Astrocyte (in vitro differentiated cells and primary cell): ENCODE results near the gene HOXD4. TPM values are rescaled to one million over a fixed set of nuclear protein-coding genes. Genes with fewer than 3 reads are reported as not detected.

Experiments used
- DNase-seq: peaks from one replicate; pipeline ENCODE4 v3.0.0-alpha.2; 2010; ENCODE audit warnings: low read depth
- FAIRE-seq: peaks from 2 replicates; lab custom pipeline; 2011; peaks lifted over from hg19 to GRCh38; lab: Jason Lieb, UNC
- H2AFZ ChIP-seq: 2 replicates; pipeline ENCODE4 v1.6.0; 2012; ENCODE audit warnings: low read depth, low read length, inconsistent platforms
- H3K27ac ChIP-seq: 2 replicates; pipeline ENCODE4 v1.5.1; 2011; ENCODE audit warnings: low read depth, low read length, inconsistent platforms
- H3K27me3 ChIP-seq: 2 replicates; pipeline ENCODE4 v1.6.0; 2011; ENCODE audit warnings: low read length, inconsistent platforms; ENCODE audit not compliant: insufficient read depth
- H3K36me3 ChIP-seq: 2 replicates; pipeline ENCODE4 v1.5.1; 2011; ENCODE audit warnings: low read length, inconsistent platforms; ENCODE audit not compliant: insufficient read depth
- H3K4me1 ChIP-seq: 2 replicates; pipeline ENCODE4 v1.5.1; 2011; ENCODE audit warnings: low read length, inconsistent platforms; ENCODE audit not compliant: insufficient read depth
- H3K4me2 ChIP-seq: 2 replicates; pipeline ENCODE4 v1.6.0; 2012; ENCODE audit warnings: low read length, inconsistent platforms
- H3K4me3 ChIP-seq: 2 replicates; pipeline ENCODE4 v1.5.1; 2011; ENCODE audit warnings: low read depth, mild to moderate bottlenecking, low read length, inconsistent platforms; ENCODE audit not compliant: insufficient read depth
- H3K79me2 ChIP-seq: 2 replicates; pipeline ENCODE4 v1.6.0; 2012; ENCODE audit warnings: mild to moderate bottlenecking, low read length, inconsistent platforms; ENCODE audit not compliant: insufficient read depth
- H3K9ac ChIP-seq: 2 replicates; pipeline ENCODE4 v1.6.0; 2012; ENCODE audit warnings: mild to moderate bottlenecking, low read length, inconsistent platforms
- H3K9me3 ChIP-seq: 2 replicates; pipeline ENCODE4 v1.5.1; 2012; ENCODE audit warnings: low read depth, mild to moderate bottlenecking, low read length, inconsistent platforms; ENCODE audit not compliant: insufficient read depth
- H4K20me1 ChIP-seq: 2 replicates; pipeline ENCODE4 v1.6.0; 2012; ENCODE audit warnings: low read length, inconsistent platforms; ENCODE audit not compliant: insufficient read depth
- H3K27ac Mint-ChIP-seq: one replicate; pipeline ENCODE4 v1.8.0; 2021; ENCODE audit warnings: mild to moderate bottlenecking, mixed read lengths; ENCODE audit not compliant: unreplicated experiment
- H3K27me3 Mint-ChIP-seq: one replicate; pipeline ENCODE4 v1.8.0; 2021; ENCODE audit warnings: low read depth, mixed read lengths; ENCODE audit not compliant: unreplicated experiment
- H3K36me3 Mint-ChIP-seq: one replicate; pipeline ENCODE4 v1.8.0; 2021; ENCODE audit warnings: low read depth, mixed read lengths; ENCODE audit not compliant: unreplicated experiment
- H3K4me1 Mint-ChIP-seq: one replicate; pipeline ENCODE4 v1.8.0; 2021; ENCODE audit warnings: low read depth, mixed read lengths; ENCODE audit not compliant: unreplicated experiment
- H3K4me3 Mint-ChIP-seq: one replicate; pipeline ENCODE4 v1.8.0; 2021; ENCODE audit warnings: mild to moderate bottlenecking, moderate library complexity, mixed read lengths; ENCODE audit not compliant: unreplicated experiment
- H3K9me3 Mint-ChIP-seq: one replicate; pipeline ENCODE4 v1.8.0; 2021; ENCODE audit warnings: mild to moderate bottlenecking, mixed read lengths; ENCODE audit not compliant: unreplicated experiment
- CTCF ChIP-seq: IDR thresholded peaks from 2 replicates; pipeline ENCODE4 v1.5.1; 2011; ENCODE audit warnings: low read depth, mild to moderate bottlenecking, inconsistent platforms, low read length, moderate library complexity; ENCODE audit not compliant: insufficient read depth
- EZH2 ChIP-seq: IDR thresholded peaks from 2 replicates; pipeline ENCODE4 v1.6.1; 2012; ENCODE audit warnings: mild to moderate bottlenecking, low read length, inconsistent platforms; ENCODE audit not compliant: insufficient read depth
- total RNA-seq: library from RNA; stranded (reverse); gene quantifications from 2 replicates; pipeline ENCODE4 v1.2.1, GENCODE V29; 2021

Gene HOXD4
- total RNA-seq, 1 donor from 2014 or later, result not detected

GRCh38 chr2:176102309-176102866, 49.0 kb upstream of the HOXD4 start:
- TF ChIP-seq EZH2 (no peak), CTCF (no peak)
- Histone ChIP-seq H3K27me3 (peaks cover 94% of the 10 kb centered on the region), H3K4me2 (no peak overlapping the region), H2AFZ (no peak overlapping the region), H3K9me3 (peaks cover 21% of the 10 kb centered on the region), H4K20me1 (peaks cover 4% of the 10 kb centered on the region), H3K79me2 (no peaks in the 10 kb centered on the region), H3K27ac (no peak overlapping the region), H3K9ac (no peak overlapping the region), H3K4me1 (no peaks in the 10 kb centered on the region), H3K36me3 (no peaks in the 10 kb centered on the region), H3K4me3 (no peak overlapping the region)
- no peak overlapping the region for H3K4me3 Mint-ChIP-seq
- H3K4me1 Mint-ChIP-seq, result peaks cover 7% of the 10 kb centered on the region
- H3K9me3 Mint-ChIP-seq, result peaks cover 24% of the 10 kb centered on the region
- no peak overlapping the region for H3K27ac Mint-ChIP-seq
- peaks cover 88% of the 10 kb centered on the region for H3K27me3 Mint-ChIP-seq
- FAIRE-seq (no peak), DNase-seq (no peak)
- H3K36me3 Mint-ChIP-seq, result no peaks in the 10 kb centered on the region

- H3K27me3 ChIP-seq, result peaks cover 88% of the 10 kb centered on the region
These were observed 48.2 kb upstream of the HOXD4 start for GRCh38 chr2:176103194-176103593.

More at GRCh38 chr2:176103194-176103593, 48.2 kb upstream of the HOXD4 start:
- H3K4me1 ChIP-seq, result no peaks in the 10 kb centered on the region
- DNase-seq, result no peak
- H4K20me1 ChIP-seq, result peaks cover 4% of the 10 kb centered on the region
- no peaks in the 10 kb centered on the region for H3K79me2 ChIP-seq
- H3K27ac Mint-ChIP-seq, result no peak overlapping the region
- no peak for FAIRE-seq
- H3K4me3 ChIP-seq, result no peak overlapping the region
- no peak overlapping the region for H2AFZ ChIP-seq
- H3K36me3 Mint-ChIP-seq, result no peaks in the 10 kb centered on the region
- peaks cover 4% of the 10 kb centered on the region for H3K4me1 Mint-ChIP-seq
- TF ChIP-seq CTCF (no peak), EZH2 (no peak)
- peaks cover 82% of the 10 kb centered on the region for H3K27me3 Mint-ChIP-seq
- no peak overlapping the region for H3K9ac ChIP-seq
- no peaks in the 10 kb centered on the region for H3K36me3 ChIP-seq
- H3K9me3 ChIP-seq, result peaks cover 21% of the 10 kb centered on the region
- peaks cover 20% of the 10 kb centered on the region for H3K9me3 Mint-ChIP-seq
- H3K4me3 Mint-ChIP-seq, result no peak overlapping the region
- no peak overlapping the region for H3K4me2 ChIP-seq
- no peak overlapping the region for H3K27ac ChIP-seq
